ENCODE results near the gene ZMIZ1.
"Not testable (repeated sequence)": the region's sequence is repeated elsewhere in the genome, so short reads cannot be mapped to it uniquely, and the experiment has no call there.

Gene ZMIZ1

GRCh38 chr10:79029478-79030390 lies 39.0 kb upstream of the ZMIZ1 start:
- Histone ChIP-seq H3K4me3 (no peak overlapping the region), H3K27ac (no peak overlapping the region)

DNA sequence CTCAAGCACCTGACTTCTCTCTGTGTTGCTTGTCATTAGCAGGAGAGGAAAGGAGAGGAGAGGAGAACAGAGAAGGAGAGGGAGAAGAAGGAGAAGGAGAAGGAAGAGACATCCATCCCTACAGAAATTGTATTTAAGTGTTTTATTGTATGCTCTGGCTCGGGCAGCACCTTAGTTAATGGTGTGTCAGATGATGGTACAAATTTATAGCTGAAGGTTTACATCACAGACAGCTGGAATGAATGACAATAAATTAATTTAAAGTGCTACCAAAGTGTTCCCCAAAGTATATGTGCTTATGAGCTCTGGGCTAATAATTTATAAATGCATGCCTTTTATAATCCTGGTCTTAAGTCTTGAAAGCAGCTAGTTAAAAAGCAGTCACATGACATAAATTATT lies 38.1 kb upstream of the ZMIZ1 start:
- Histone ChIP-seq H3K27ac (no peak overlapping the region), H3K4me3 (no peak overlapping the region)

DNA sequence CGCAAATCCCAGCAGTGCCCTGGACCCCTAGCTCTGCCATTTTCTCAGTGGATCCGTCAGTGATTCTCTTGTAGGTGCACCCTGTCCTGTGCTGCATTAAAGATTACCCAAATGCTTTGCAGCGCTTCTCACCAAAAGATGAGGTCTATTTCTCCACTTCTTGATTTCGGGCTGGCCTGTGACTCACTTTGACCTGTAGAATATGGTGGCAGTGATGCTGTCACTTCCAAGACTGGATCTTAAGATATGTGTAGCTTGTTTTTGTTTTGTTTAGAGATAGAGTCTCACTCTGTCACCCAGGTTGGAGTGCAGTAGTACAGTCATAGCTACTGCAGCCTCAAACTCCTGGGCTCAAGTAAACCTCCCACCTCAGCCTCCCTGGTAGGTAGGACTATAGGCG lies 37.0 kb upstream of the ZMIZ1 start:
- H3K27ac ChIP-seq = no peak overlapping the region
- H3K4me3 ChIP-seq = no peak overlapping the region

DNA sequence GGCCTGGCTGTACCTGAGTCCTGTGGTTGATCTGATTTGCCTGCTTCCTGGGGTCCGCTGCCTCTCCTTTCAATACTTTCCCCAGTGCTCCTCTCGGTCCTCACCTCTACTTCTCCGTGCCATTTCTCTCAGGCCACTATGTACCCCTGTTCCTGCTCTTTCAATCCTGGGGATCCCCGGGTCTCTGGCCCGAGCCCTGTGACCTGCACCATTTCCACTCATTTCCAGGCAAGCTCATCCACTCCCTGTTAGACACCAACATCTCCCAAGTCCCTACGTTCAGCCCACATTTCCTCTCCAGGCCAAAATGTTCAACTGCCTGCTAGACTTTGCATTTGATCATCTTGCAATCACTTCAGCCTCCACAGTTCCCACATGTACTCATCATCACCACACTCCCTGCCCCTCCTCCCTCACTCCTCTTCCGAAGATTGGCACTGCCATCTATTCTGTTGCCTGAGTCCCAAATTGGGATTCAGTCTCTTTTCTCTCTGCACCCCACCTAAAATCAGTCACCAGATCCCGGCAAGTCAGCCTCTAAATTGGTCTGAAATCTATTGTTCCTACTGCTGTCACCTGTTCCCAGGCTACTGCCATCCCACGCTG lies 34.4 kb upstream of the ZMIZ1 start:
- no peak overlapping the region for H3K4me3 ChIP-seq
- H3K27ac ChIP-seq = no peak overlapping the region

- not testable (repeated sequence) for H3K27ac ChIP-seq, H3K4me3 ChIP-seq
Measured at GRCh38 chr10:79036416-79036815, 32.4 kb upstream of the ZMIZ1 start.

- Histone ChIP-seq H3K4me3 (no peak overlapping the region), H3K27ac (no peak overlapping the region)
Measured at GRCh38 chr10:79038104-79038840, 30.5 kb upstream of the ZMIZ1 start.

GRCh38 chr10:79038841-79039201 lies 29.9 kb upstream of the ZMIZ1 start:
- H3K27ac ChIP-seq = no peak overlapping the region

DNA sequence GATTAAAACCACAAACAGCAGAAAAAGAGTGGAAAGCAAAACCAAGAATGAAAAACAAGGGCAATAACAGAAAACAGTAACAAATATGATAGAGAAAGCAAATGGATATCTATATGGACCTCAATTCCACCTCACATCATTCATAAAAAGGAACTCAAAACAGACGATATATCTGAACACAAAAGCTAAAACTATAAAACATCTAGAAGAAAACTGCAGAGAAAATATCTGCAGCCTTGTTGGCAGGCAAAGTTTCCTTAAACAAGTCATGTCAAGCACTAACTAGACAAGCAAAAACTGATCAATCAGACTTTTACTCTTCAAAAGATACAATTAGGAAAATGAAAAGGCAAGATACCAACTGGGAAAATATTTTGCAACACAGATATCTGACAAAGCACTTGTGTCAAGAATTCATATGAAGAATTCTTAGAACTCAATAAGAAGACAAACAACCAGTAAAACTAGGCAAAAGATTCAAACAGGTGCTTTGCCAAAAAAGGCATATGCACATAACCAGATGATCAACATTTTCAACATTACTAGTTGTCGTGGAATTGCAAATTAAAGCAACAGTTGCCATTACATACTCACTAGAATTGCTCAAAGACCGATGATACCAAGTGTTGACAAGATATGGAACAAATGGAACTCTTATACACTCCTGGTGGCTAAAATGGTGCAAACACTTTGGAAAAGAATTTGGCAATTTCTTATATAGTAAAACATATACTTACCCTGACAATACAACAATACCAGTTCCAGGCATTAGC lies 25.9 kb upstream of the ZMIZ1 start:
- no peak overlapping the region for H3K4me3 ChIP-seq
- H3K27ac ChIP-seq = no peak overlapping the region

More at GRCh38 chr10:79038841-79039201, 29.9 kb upstream of the ZMIZ1 start:
- no peak overlapping the region for H3K4me3 ChIP-seq

- Histone ChIP-seq H3K27ac (no peak overlapping the region), H3K4me3 (no peak overlapping the region)
Measured at GRCh38 chr10:79044036-79044632, 24.6 kb upstream of the ZMIZ1 start.

- H3K27ac ChIP-seq = no peak overlapping the region
- no peak overlapping the region for H3K4me3 ChIP-seq
Measured at GRCh38 chr10:79044846-79045245, 23.9 kb upstream of the ZMIZ1 start.

DNA sequence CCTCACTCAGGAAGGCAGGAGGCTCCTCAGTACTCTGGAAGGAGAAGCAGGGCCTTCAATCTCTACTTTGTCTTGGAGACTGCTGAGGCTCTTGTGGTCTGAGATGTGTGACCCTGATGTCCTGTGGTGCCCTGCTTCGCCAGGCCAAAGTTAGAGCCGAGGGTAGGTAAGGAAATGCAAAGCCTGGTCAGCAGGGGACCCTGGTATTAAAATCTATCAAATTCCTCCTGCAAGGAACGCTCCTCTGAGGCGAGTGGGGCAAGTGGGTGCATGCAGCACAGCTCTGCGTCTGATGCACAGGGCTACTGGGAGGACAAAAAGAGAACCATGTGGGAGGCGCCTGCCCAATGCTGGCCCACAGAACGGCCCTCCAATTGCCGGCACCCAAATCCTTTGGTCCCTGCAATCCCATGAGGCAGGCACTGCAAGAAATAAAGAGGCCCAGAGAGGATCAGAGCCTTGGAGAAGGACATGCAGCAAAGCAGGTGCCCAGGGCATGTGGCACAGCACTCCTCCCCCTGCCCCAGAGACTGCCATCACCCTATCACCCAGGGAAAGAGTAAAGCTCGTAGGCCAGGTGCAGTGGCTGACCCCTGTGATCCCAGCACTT lies 23.1 kb upstream of the ZMIZ1 start:
- Histone ChIP-seq H3K27ac (no peak overlapping the region), H3K4me3 (no peak overlapping the region)

- Histone ChIP-seq H3K27ac (peak overlapping the region in 1 of 21 experiments; percentile 79), H3K4me3 (no peak overlapping the region)
Measured at GRCh38 chr10:79046326-79046725, 22.4 kb upstream of the ZMIZ1 start.

- peak overlapping the region in 7 of 21 experiments; percentile 25 to 92 (median 73) for H3K27ac ChIP-seq
- no peak overlapping the region for H3K4me3 ChIP-seq
Measured at GRCh38 chr10:79046741-79047583, 21.8 kb upstream of the ZMIZ1 start.

DNA sequence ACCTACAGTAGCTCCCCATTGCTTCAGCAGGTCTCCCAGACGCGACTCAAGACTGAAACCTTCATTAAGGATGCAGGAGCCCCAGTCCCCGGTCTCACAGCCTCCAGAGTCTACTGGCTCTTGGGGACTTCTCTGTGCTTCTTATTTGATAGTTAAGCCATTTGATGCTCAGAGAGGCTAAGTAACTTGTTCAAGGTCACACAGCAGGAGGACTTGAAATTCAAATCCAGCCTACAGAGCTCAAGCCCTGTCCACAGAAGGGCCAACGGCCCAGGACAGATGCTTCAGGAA lies 21.2 kb upstream of the ZMIZ1 start:
- H3K27ac ChIP-seq = peak overlapping the region in 10 of 21 experiments; percentile 25 to 92 (median 72)

DNA sequence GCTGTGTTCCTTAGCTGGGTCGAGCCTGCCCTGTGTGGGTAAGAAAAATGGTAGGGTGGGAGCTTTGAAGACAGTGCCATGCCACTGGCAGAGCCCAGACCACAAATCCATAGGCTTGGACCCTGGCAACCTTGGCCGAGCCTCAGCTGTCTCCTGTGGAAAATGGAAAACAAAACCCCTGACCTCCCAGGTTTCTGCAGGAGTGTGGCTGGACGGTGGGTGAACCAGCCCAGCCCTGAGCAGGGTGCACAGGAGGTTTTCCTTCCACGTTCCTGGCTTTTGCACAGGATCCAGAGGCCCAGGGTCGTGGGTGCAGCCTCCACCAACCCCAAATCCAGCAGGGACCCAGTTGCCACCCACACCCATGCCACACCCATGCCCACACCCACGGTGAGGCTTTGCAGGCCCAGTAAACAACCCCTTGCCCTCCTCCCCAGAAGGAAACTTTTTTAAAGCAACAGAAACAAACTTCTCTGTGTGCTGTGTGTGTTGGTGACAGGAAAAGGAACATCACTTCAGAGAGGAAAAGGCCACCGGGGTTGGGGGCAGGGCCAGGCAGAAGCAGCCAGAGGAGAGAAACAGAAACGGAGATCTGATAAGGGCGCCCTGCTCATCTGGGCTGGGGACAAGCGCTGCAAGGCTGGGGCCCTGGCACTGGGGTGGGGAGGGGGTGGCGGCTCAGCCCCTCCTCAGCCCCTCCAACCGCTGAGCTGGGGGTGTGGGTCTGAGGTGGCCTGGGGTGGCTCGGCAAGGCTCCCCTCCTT lies 20.7 kb upstream of the ZMIZ1 start:
- Histone ChIP-seq H3K4me3 (no peak overlapping the region), H3K27ac (peak overlapping the region in 16 of 21 experiments; percentile 23 to 92 (median 56))

More for the DNA sequence above, 21.2 kb upstream of the ZMIZ1 start:
- no peak overlapping the region for H3K4me3 ChIP-seq

- Histone ChIP-seq H3K27ac (peak overlapping the region in 16 of 21 experiments; percentile 23 to 92 (median 56)), H3K4me3 (no peak overlapping the region)
Measured at GRCh38 chr10:79048639-79049550, 19.9 kb upstream of the ZMIZ1 start.
